ENCODE measurements around the gene EHMT2. TPM values are rescaled to one million over a fixed set of nuclear protein-coding genes. Genes with fewer than 3 reads are reported as not detected.
"Not testable (repeated sequence)": the region's sequence is repeated elsewhere in the genome, so short reads cannot be mapped to it uniquely, and the experiment has no call there.

EHMT2 gene
- total RNA-seq, 2 experiments from 2014 or later, result 50.1 to 60.4 TPM

DNA sequence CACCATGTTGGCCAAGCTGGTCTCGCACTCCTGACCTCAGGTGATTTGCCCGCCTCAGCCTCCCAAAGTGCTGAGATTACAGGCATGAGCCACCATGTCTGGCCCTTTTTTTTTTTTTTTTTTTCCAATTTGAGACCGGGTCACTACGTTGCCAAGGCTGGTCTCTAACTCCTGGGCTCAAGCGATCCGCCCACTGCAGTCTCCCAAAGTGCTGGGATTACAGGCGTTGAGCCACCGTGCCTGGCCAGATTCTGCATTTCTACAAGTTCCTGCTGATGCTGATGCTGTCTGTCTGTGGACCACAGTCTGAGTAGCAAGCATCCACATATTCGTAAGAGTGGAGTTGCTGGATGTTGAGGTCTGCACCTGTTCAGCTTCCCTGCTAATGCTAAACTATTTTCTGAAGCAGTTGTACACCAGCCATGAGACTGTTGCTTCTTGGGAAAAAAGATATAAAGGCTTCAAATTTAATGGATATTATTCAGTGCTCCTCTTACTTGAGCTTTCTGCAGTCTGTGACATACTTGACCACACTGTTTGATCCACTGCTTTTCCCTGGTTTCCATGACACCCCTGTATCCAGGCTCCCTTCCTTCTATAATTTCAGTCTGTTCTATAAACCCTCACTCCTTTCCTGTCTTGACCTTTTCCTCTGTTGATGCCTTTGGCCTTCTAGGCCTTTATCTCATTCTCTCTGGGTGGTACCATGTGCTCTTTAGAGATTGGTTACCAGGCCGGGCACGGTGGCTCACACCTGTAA lies 14.5 kb upstream of the EHMT2 start:
- Mint-ChIP-seq H3K27me3 (peaks cover 6% of the 10 kb centered on the region), H3K9me3 (ENCODE audit: low read depth) (no peaks in the 10 kb centered on the region), H3K36me3 (ENCODE audit: low read depth) (no peaks in the 10 kb centered on the region), H3K4me1 (peaks cover 20% of the 10 kb centered on the region), H3K27ac (peak overlapping the region; percentile 1), H3K4me3 (no peak overlapping the region)
- ChIA-PET CTCF (interaction anchor here (0.6 kb wide), 1 partner anchor 44 kb away, joined by 3 read pairs; no protein-coding TSS in a partner anchor), POLR2A (no interaction called here)
- intact Hi-C loops (cut with DNase I, micrococcal nuclease), result loop anchor here in 1 of 2 experiments (1.0 kb wide), 1 partner anchor 10 kb away; the partner anchor contains the start of gene ZBTB12
- DNase-seq (no peak), ATAC-seq (no peak)

DNA sequence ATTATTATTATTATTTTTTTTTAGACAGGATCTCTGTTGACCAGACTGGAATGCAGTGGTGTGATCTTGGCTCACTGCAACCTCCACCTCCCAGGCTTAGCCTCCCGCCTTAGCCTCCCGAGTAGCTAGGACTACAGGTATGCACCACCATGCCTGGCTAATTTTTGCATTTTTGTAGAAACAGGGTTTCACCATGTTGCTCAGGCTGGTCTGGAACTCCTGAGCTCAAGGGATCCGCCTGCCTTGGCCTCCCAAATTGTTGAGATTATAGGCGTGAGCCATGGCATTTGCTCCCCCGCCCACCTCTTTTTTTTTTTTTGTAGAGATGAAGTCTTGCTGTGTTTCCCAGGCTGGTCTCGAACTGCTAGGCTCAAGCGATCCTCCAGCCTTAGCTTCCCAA lies 11.8 kb upstream of the EHMT2 start:
- POLR2A ChIA-PET, result interaction anchor here (0.6 kb wide), 1 partner anchor 170 kb away, joined by 3 read pairs; no protein-coding TSS in a partner anchor
- H3K27me3 Mint-ChIP-seq; H3K27ac Mint-ChIP-seq; H3K36me3 Mint-ChIP-seq (ENCODE audit: low read depth); H3K4me3 Mint-ChIP-seq; DNase-seq; intact Hi-C loops (cut with DNase I, micrococcal nuclease); CTCF ChIA-PET; ATAC-seq; H3K9me3 Mint-ChIP-seq (ENCODE audit: low read depth): not testable (repeated sequence)
- H3K4me1 Mint-ChIP-seq, result peaks cover 20% of the 10 kb centered on the region

DNA sequence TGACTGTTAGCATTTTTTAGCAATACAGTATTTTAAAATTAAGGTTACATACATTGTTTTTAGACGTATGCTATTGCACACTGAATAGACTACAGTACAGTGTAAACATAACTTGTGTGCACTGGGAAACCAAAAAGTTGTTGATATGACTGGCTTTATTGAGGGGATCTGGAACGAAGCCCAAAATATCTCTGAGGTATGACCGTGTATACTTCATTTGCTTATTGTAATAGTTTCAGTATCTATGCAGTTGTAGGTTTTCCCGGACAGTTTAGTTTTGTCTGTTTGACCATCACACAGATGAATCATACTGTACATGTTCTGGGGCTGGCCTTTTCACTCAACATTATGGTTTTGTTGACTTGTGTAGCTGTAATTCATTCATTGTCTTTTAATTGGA lies 11.3 kb upstream of the EHMT2 start:
- H3K27ac Mint-ChIP-seq, result no peak overlapping the region
- CTCF ChIA-PET, result no interaction called here
- ATAC-seq (peak; percentile 57), DNase-seq (no peak)
- peaks cover 20% of the 10 kb centered on the region for H3K4me1 Mint-ChIP-seq
- H3K27me3 Mint-ChIP-seq, result no peaks in the 10 kb centered on the region
- no peaks in the 10 kb centered on the region for H3K9me3 Mint-ChIP-seq (ENCODE audit: low read depth)
- H3K36me3 Mint-ChIP-seq (ENCODE audit: low read depth), result no peaks in the 10 kb centered on the region
- no peak overlapping the region for H3K4me3 Mint-ChIP-seq
- POLR2A ChIA-PET, result no interaction called here
- intact Hi-C loops (cut with DNase I, micrococcal nuclease), result no loop called here

DNA sequence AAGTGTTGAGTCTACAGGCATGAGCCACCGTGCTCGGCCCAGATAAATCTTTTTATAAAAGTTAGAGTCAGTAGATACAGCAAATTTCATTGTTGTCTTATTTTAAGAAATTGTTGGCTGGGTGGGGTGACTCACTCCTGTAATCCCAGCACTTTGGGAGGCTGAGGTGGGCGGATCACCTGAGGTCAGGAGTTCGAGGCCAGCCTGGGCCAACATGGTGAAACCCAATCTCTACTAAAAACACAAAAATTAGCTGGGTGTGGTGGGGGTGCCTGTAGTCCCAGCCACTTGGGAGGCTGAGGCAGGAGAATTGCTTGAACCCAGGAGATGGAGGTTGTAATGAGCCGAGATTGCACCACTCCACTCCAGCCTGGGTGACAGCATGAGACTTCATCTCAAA lies 10.8 kb upstream of the EHMT2 start:
- H3K36me3 Mint-ChIP-seq (ENCODE audit: low read depth); ATAC-seq; intact Hi-C loops (cut with DNase I, micrococcal nuclease); H3K9me3 Mint-ChIP-seq (ENCODE audit: low read depth); H3K27me3 Mint-ChIP-seq; POLR2A ChIA-PET; DNase-seq; H3K4me3 Mint-ChIP-seq; H3K27ac Mint-ChIP-seq; CTCF ChIA-PET: not testable (repeated sequence)
- peaks cover 20% of the 10 kb centered on the region for H3K4me1 Mint-ChIP-seq

- ChIA-PET POLR2A (no interaction called here), CTCF (interaction anchor here (1.2 to 1.4 kb wide), 2 partner anchors 16 to 45 kb away, joined by 3 to 5 read pairs; no protein-coding TSS in a partner anchor)
- H3K9me3 Mint-ChIP-seq (ENCODE audit: low read depth), result no peaks in the 10 kb centered on the region
- H3K27ac Mint-ChIP-seq, result no peak overlapping the region
- ATAC-seq, result no peak
- H3K4me3 Mint-ChIP-seq, result no peak overlapping the region
- no peaks in the 10 kb centered on the region for H3K27me3 Mint-ChIP-seq
- peaks cover 26% of the 10 kb centered on the region for H3K4me1 Mint-ChIP-seq
- intact Hi-C loops (cut with DNase I, micrococcal nuclease), result no loop called here
- peak; percentile 34 for DNase-seq
- H3K36me3 Mint-ChIP-seq (ENCODE audit: low read depth), result no peaks in the 10 kb centered on the region
These were observed 9.8 kb upstream of the EHMT2 start for GRCh38 chr6:31907158-31907813.

DNA sequence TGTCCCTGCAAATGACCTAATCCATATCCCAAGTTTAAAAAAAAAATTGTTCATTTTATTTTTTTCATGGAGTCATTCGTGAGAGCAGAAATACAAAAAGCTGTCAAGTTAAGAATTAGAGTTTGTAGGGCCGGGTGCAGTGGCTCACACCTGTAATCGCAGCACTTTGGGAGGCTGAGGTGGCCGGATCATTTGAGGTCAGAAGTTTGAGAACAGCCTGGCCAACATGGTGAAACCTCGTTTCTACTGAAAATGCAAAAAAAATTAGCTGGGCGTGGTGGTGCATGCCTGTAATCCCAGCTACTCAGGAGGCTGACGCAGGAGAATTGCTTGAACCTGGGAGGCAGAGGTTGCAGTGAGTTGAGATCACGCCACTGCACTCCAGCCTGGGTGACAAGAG lies 9.2 kb upstream of the EHMT2 start:
- H3K9me3 Mint-ChIP-seq (ENCODE audit: low read depth); H3K36me3 Mint-ChIP-seq (ENCODE audit: low read depth); H3K4me3 Mint-ChIP-seq; DNase-seq; intact Hi-C loops (cut with DNase I, micrococcal nuclease); H3K27ac Mint-ChIP-seq; ATAC-seq; H3K27me3 Mint-ChIP-seq; POLR2A ChIA-PET: not testable (repeated sequence)
- peaks cover 22% of the 10 kb centered on the region for H3K4me1 Mint-ChIP-seq
- CTCF ChIA-PET, result interaction anchor here (1.2 to 1.4 kb wide), 2 partner anchors 16 to 46 kb away, joined by 3 to 5 read pairs; no protein-coding TSS in a partner anchor

DNA sequence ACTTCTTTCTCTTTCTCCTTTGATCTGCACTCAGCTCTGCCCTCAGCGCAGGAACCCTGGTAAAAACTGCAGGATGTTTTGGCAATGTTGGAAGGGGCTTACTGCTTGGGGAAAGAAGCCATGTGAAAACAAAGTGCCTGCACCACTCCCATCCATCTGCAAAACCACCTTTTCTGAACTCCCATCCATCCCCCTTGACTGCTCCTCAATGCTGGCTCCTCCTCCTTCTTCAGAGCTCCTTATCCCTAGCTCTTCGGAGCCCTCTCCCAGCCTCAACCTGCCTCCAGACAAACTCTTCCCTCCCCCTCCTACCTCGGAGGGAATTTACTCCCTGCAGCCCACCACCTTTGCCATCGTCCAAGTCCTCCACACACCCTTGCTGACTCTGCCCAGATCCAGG lies 8.6 kb upstream of the EHMT2 start:
- ATAC-seq (no peak), DNase-seq (no peak)
- ChIA-PET POLR2A (no interaction called here), CTCF (interaction anchor here (1.2 to 1.4 kb wide), 2 partner anchors 15 to 46 kb away, joined by 3 to 5 read pairs; no protein-coding TSS in a partner anchor)
- Mint-ChIP-seq H3K27ac (no peak overlapping the region), H3K9me3 (ENCODE audit: low read depth) (no peaks in the 10 kb centered on the region), H3K36me3 (ENCODE audit: low read depth) (no peaks in the 10 kb centered on the region), H3K4me3 (no peak overlapping the region), H3K27me3 (no peaks in the 10 kb centered on the region), H3K4me1 (peaks cover 20% of the 10 kb centered on the region)
- intact Hi-C loops (cut with DNase I, micrococcal nuclease), result no loop called here

DNA sequence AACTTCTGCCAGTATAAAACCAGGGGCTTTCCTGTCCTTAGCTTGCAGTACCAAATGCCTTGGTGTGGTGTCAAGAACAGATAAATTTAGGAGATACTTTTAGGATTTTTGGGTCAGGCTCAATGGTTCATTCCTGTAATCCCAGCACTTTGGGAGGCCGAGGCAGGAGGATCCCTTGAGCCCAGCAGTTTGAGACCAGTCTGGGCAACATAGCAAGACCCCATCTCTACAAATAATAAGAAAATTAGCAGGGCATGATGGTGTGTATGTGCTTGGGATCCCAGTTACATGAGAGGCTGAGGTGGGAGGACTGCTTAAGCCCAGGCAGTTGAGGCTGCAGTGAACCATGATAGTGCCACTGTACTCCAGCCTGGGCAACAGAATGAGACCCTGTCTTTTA lies 7.5 kb upstream of the EHMT2 start:
- intact Hi-C loops (cut with DNase I, micrococcal nuclease), result no loop called here
- ChIA-PET POLR2A (interaction anchor here (1.2 kb wide), 1 partner anchor 82 kb away, joined by 3 read pairs; no protein-coding TSS in a partner anchor), CTCF (interaction anchor here (1.1 to 1.6 kb wide), 2 partner anchors 47 to 75 kb away, joined by 3 to 6 read pairs; no protein-coding TSS in a partner anchor)
- no peak for ATAC-seq
- Mint-ChIP-seq H3K27me3 (no peaks in the 10 kb centered on the region), H3K4me1 (peaks cover 15% of the 10 kb centered on the region), H3K4me3 (no peak overlapping the region), H3K36me3 (ENCODE audit: low read depth) (no peaks in the 10 kb centered on the region), H3K9me3 (ENCODE audit: low read depth) (no peaks in the 10 kb centered on the region), H3K27ac (no peak overlapping the region)
- DNase-seq, result no peak

- Mint-ChIP-seq H3K27ac (no peak overlapping the region), H3K4me3 (no peak overlapping the region), H3K27me3 (no peaks in the 10 kb centered on the region), H3K36me3 (ENCODE audit: low read depth) (peaks cover 2% of the 10 kb centered on the region), H3K4me1 (peaks cover 25% of the 10 kb centered on the region), H3K9me3 (ENCODE audit: low read depth) (no peaks in the 10 kb centered on the region)
- intact Hi-C loops (cut with DNase I, micrococcal nuclease), result loop anchor here in 1 of 2 experiments (5.0 kb wide), 1 partner anchor 48 kb away; no protein-coding TSS in a partner anchor
- DNase-seq (no peak), ATAC-seq (no peak)
- CTCF ChIA-PET, result interaction anchor here (0.6 to 1.6 kb wide), 4 partner anchors 21 to 211 kb away, joined by 3 to 6 read pairs (median 4); no protein-coding TSS in a partner anchor
- POLR2A ChIA-PET, result no interaction called here
These were observed 6.5 kb upstream of the EHMT2 start for GRCh38 chr6:31903957-31904356.

DNA sequence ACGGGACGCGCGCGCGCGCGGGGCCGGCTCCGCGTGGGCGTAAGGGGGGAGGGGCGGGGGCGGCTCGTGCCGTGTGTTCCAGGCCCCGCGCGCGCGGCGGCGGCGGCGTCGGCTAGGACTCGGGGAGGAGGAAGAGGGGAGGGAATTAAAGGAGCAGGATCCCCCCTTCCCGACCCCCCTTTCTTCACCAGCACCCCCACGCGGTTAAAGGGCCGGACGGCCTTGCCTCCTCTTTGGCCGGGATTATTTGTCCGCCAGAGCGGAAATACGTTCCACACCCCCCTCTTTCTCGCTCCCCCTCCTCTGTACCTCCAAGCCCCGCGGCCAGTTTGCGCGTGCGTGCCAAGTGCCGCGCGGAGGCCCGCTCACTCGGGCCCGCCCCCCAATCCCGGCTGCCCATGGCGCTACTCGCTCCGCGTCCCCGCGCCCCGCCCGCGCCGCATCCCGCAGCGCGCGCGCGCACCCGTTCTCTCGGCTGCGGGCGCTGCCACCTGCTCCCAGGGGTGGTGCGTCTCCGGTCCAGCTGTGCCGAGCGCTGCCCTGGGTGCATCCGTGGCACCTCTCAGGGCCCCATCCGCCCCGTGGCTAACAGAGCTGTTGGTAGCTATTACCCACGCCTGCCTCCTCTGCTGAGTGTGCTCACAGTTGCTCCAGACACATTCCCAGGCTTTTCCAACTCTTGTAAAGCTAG lies 4.6 kb upstream of the EHMT2 start, which contains the start of gene ZBTB12:
Gene ZBTB12, minus strand, starts transcription at position 134 of the 691 bp plus-strand sequence. CDS start 781 bp downstream, outside the sequence.
- ChIA-PET CTCF (interaction anchor here (0.6 to 1.1 kb wide), 3 partner anchors 28 to 235 kb away, joined by 3 to 4 read pairs (median 4); no protein-coding TSS in a partner anchor), POLR2A (interaction anchor here (0.9 kb wide), 1 partner anchor 56 kb away, joined by 3 read pairs; no protein-coding TSS in a partner anchor)
- DNase-seq, result peak; percentile 92
- Mint-ChIP-seq H3K4me1 (peaks cover 25% of the 10 kb centered on the region), H3K4me3 (peak within 1 kb of the TSS; percentile 69), H3K27me3 (no peaks in the 10 kb centered on the region), H3K27ac (peak within 1 kb of the TSS; percentile 78), H3K36me3 (ENCODE audit: low read depth) (peaks cover 2% of the 10 kb centered on the region), H3K9me3 (ENCODE audit: low read depth) (no peaks in the 10 kb centered on the region)
- ATAC-seq, result peak; percentile 63
- intact Hi-C loops (cut with DNase I, micrococcal nuclease), result loop anchor here (1.0 to 5.0 kb wide), 4 partner anchors 9 to 70 kb away; partner anchors contain the start of genes DXO (in 1 of the 2) and NEU1 (in 1 of the 2)

GRCh38 chr6:31901415-31901952 lies 4.0 kb upstream of the EHMT2 start:
- H3K36me3 Mint-ChIP-seq (ENCODE audit: low read depth), result peaks cover 3% of the 10 kb centered on the region
- CTCF ChIA-PET, result no interaction called here
- POLR2A ChIA-PET, result no interaction called here
- peak overlapping the region; percentile 47 for H3K27ac Mint-ChIP-seq
- peak overlapping the region; percentile 69 for H3K4me3 Mint-ChIP-seq
- peaks cover 26% of the 10 kb centered on the region for H3K4me1 Mint-ChIP-seq
- no peaks in the 10 kb centered on the region for H3K9me3 Mint-ChIP-seq (ENCODE audit: low read depth)
- no peaks in the 10 kb centered on the region for H3K27me3 Mint-ChIP-seq
- intact Hi-C loops (cut with DNase I, micrococcal nuclease), result loop anchor here in 1 of 2 experiments (5.0 kb wide), 1 partner anchor 51 kb away; no protein-coding TSS in a partner anchor
- ATAC-seq (peak; percentile 3), DNase-seq (peak; percentile 79)
